Bronchial epithelial cell (primary cell): Measurements from ENCODE around the gene NDRG2. TPM values are rescaled to one million over a fixed set of nuclear protein-coding genes. Genes with fewer than 3 reads are reported as not detected.

Source experiments
- DNase-seq: peaks from one replicate; pipeline ENCODE4 v3.0.0-alpha.2; 2010; ENCODE audit warnings: low read depth
- FAIRE-seq: peaks from 2 replicates; lab custom pipeline; 2011; peaks lifted over from hg19 to GRCh38; lab: Jason Lieb, UNC
- H3K27me3 ChIP-seq: 2 replicates; pipeline ENCODE4 v1.5.1; 2011; ENCODE audit warnings: low read length; ENCODE audit not compliant: control insufficient read depth, insufficient read depth
- H3K36me3 ChIP-seq: 2 replicates; pipeline ENCODE4 v1.5.1; 2011; ENCODE audit warnings: low read length; ENCODE audit not compliant: control insufficient read depth, insufficient read depth
- H3K4me3 ChIP-seq: 2 replicates; pipeline ENCODE4 v1.5.1; 2011; ENCODE audit warnings: mild to moderate bottlenecking, low read depth, low read length, control low read depth
- CTCF ChIP-seq: IDR thresholded peaks from 2 replicates; pipeline ENCODE4 v1.5.1; 2011; ENCODE audit warnings: mild to moderate bottlenecking, moderate library complexity, low read length, control low read depth, inconsistent platforms; ENCODE audit not compliant: insufficient read depth, severe bottlenecking
- total RNA-seq: library from RNA; depleted of rRNA; stranded (reverse); fragments of >200 nt; gene quantifications from 2 replicates; pipeline ENCODE4 v1.2.1, GENCODE V29; 2014

NDRG2 gene
- total RNA-seq, 1 donor from 2014 or later: 9.2 TPM

- no peaks in the 10 kb centered on the region for H3K27me3 ChIP-seq
- FAIRE-seq (peak; percentile 68), DNase-seq (peak; percentile 46)
- no peak within 1 kb of the TSS for H3K4me3 ChIP-seq
- no peaks in the 10 kb centered on the region for H3K36me3 ChIP-seq
- TF ChIP-seq CTCF: peak; percentile 13
These were observed 33.2 kb upstream of the NDRG2 start, which contains the start of gene RNASE8 for GRCh38 chr14:21057803-21058675. TSS of gene RNASE8 (plus strand) at chr14:21057822. CDS start at chr14:21057893, 71 bp downstream.

- TF ChIP-seq CTCF: no peak
- Histone ChIP-seq H3K27me3 (no peaks in the 10 kb centered on the region), H3K36me3 (no peaks in the 10 kb centered on the region), H3K4me3 (no peak overlapping the region)
- DNase-seq (peak; percentile 64), FAIRE-seq (no peak)
These were observed 31.8 kb upstream of the NDRG2 start for GRCh38 chr14:21056520-21057163.

- FAIRE-seq (no peak), DNase-seq (no peak)
- H3K4me3 ChIP-seq: no peak overlapping the region
- no peaks in the 10 kb centered on the region for H3K36me3 ChIP-seq
- no peak for TF ChIP-seq CTCF
- H3K27me3 ChIP-seq: no peaks in the 10 kb centered on the region
These were observed 30.7 kb upstream of the NDRG2 start for GRCh38 chr14:21055432-21056117.

- Histone ChIP-seq H3K27me3 (no peaks in the 10 kb centered on the region), H3K36me3 (no peaks in the 10 kb centered on the region), H3K4me3 (no peak overlapping the region)
- TF ChIP-seq CTCF: no peak
- FAIRE-seq (no peak), DNase-seq (no peak)
These were observed 29.9 kb upstream of the NDRG2 start for GRCh38 chr14:21054768-21055145.

- no peak for FAIRE-seq
- H3K27me3 ChIP-seq: no peaks in the 10 kb centered on the region
- H3K36me3 ChIP-seq: no peaks in the 10 kb centered on the region
- H3K4me3 ChIP-seq: no peak overlapping the region
- no peak for TF ChIP-seq CTCF
- DNase-seq: no peak
These were observed 29.4 kb upstream of the NDRG2 start for GRCh38 chr14:21054123-21054767.
